Activated CD8-positive, alpha-beta memory T cell treated with anti-CD3 and anti-CD28 coated beads for 24 hours (primary cell): Measurements from ENCODE around the gene SPECC1.
A peak's percentile ranks its signal among the peaks of the same experiment; 100 is the strongest.
"Not testable (repeated sequence)": the region's sequence is repeated elsewhere in the genome, so short reads cannot be mapped to it uniquely, and the experiment has no call there.

Experiments used
- DNase-seq: peaks from one replicate; pipeline ENCODE4 v3.0.0-alpha.2; 2020

SPECC1 gene

GRCh38 chr17:20133517-20133916, 124.4 kb downstream of the SPECC1 start:
- no peak for DNase-seq

- DNase-seq = no peak
These were observed 132.2 kb downstream of the SPECC1 start for GRCh38 chr17:20141198-20141972.

- DNase-seq = no peak
These were observed 133.1 kb downstream of the SPECC1 start for GRCh38 chr17:20142268-20142667.

GRCh38 chr17:20143740-20144139, 134.6 kb downstream of the SPECC1 start:
- DNase-seq = no peak

DNA sequence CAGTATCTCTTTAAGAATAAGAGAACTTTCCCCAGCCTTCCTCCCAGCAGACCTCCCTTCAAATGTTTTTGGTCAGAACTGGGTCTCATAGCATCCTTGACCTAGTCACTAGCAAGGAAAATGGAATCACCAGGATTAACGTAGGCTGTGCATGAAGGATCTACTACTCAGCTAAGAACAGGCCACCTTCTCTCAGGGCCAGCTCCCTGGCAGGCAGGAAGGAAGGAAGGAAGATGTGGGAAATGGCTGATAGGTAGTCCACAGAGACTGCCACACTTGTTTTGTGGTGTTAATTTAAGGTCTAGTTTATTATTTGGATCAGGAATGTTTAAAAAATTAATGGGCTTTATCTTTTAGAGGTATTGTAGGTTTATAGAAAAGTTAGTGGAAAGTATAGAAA, 136.4 kb downstream of the SPECC1 start:
- DNase-seq = no peak

DNA sequence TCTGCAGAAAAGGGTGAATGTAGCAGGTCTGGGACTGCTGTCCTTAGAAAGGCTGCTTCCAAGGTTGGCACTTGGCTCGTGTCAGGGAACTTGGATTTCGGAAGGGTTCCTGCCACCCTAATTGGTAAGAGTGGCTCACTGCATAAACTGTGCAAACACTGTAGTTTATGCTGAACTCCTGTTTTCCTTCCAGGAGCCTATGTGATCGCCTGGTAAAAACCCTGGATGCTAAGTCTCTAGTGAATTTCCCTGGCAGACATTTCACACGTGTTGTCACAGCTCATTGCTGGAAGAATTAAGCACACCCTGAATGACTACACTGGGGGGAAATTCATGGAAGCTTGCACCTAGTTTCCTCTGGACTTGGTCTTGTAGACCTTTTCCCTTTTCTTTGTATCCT, 140.1 kb downstream of the SPECC1 start:
- DNase-seq = no peak

- no peak for DNase-seq
These were observed 142.0 kb downstream of the SPECC1 start for GRCh38 chr17:20151174-20151573.

- no peak for DNase-seq
These were observed 144.1 kb downstream of the SPECC1 start for GRCh38 chr17:20153231-20153630.

DNA sequence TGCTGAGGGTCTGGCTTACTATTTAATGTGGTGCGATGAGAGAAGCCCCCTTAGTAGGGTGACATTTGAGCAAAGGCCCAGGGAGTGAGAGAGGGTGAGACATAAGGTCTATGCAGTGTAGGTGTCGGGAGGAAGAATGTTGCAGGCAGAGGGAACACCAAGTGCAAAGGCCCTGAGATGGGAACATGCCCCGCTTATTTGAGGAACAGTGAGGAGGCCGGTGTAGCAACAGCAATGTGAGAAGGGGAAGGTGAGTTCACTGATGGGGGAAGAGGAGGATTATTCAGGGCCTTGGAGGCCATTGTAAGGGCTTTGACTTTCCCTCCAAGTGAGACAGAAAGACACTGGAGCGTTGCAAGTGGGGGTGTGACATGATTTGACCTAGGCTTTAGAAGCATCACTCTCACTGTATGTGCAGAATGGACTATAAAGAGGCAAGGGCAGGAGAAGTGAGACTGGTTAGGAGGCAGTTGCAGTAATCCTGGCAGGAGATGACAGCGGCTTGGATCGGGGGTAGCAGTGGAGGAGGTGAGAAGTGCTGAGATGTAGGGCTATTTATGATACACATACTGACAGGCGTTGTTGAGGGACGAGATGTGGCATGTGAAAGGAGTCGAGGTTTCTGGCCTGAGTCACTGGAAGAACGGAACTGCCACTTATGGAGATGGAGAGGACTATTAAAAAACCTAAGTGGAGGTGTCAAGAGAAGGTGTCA, 145.3 kb downstream of the SPECC1 start:
- DNase-seq = no peak

DNA sequence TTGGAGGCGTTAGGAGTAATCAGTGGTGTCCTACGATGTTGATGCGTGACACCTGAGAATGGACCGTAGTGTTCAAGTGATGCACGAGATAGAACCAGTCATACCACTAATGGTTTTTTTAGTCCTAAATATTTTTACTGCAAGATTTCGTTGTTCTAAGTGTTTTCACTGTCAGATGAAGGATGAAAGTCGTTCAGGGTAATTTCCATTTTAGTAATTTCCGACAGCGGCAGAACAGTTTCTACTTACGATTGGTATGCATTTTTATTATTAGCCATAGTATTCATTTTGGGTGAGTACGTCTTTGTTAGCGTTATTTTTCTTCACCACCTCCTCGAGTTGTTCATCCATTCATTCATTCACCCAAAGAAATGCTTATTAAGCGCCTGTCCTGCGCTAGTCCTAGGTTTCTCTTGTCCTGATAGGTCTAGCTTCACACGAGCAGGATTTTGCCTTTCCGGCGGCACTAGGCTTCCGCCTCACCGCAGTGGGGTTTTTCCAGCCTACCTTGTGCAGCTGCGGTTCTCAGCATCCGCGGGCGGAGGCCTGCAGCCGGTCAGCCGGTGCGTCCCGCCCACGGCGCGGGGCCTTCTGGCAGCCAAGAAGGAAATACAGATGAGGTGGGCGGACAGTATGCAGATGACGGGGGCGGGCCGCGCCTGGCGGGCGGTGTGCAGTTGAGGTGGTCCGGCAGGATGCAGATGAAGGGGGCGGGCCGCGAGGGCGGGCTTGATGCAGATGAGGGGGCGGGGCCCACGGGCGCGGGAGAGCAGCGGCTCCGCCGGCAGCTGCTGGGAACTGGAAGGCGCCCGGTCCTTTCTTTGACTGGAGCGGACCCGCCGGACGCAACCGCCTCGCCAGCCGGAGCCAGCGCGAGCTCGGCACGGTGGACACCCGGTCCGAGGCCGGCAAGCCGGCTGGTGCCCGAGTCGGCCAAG, 146.4 kb downstream of the SPECC1 start:
- peak; percentile 96 for DNase-seq

- no peak for DNase-seq
These were observed 147.2 kb downstream of the SPECC1 start for GRCh38 chr17:20156196-20157000.

DNA sequence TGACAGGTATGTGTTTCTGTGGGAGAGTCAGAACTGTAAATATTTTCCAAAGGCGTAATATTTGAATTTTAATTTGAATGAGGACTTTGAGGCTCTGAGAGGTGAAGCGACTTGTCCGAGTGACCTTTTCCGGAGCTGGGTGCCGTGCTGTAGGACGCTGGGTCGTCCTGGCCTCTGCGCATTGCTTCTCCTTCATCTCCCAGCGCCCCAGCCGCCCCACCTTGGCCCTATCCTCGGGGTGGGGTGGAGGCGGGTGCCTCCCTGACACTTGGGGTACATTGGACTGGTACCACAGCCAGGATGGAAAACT, 147.8 kb downstream of the SPECC1 start:
- no peak for DNase-seq

DNA sequence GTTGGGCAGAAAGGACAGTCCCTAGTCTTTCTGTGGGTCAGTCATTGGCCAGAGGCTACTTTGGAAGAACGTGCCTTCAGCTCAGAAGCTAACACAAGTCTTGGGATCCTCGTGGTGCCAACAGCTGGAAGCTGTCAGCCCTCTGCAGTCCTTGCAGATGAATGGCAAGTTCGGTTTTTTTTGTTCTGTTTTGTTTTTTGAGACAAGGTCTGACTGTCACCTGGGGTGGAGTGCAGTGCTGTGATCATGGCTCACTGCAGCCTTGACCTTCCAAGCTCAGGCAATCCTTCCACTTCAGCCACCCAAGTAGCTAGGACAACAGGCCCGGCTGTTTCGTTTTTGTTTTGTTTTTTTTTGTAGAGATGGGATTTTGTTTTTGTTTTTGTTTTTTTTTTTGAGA, 149.4 kb downstream of the SPECC1 start:
- DNase-seq = no peak

- no peak for DNase-seq
These were observed 150.4 kb downstream of the SPECC1 start for GRCh38 chr17:20159406-20160069.

- not testable (repeated sequence) for DNase-seq
These were observed 156.4 kb downstream of the SPECC1 start for GRCh38 chr17:20165516-20165915.

- no peak for DNase-seq
These were observed 160.9 kb downstream of the SPECC1 start for GRCh38 chr17:20170085-20170484.

DNA sequence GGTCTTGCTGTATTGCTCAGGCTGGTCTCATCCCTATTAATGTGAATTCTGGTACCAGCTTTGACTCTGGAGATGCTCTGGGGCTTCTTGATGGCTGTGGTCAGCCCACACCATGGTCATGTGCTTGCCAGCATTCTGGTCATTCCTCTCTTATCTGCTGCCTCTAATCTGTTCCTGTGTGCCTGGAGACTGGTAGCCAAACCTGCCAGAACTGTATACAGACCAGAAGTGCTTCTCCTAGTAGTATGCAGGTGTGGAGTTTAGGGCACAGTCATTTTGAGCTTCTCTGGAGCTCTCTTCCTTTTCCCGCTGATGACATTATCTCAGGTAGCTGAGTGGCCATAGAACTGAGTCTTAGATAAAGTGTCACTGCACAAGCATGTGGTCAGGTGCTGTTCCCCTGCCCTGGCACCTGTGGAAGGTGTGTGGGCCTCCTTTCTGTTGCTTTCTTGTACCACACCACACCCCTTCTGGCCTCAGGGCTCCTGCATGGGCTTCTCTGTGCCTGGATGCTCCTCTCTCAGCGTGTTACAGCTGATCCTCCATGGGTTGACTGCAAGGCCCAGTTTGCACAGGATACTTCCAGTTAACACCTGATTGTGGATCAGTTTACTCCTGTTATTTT, 162.7 kb downstream of the SPECC1 start:
- DNase-seq = no peak

GRCh38 chr17:20172376-20172775, 163.2 kb downstream of the SPECC1 start:
- no peak for DNase-seq

- DNase-seq = no peak
These were observed 163.9 kb downstream of the SPECC1 start for GRCh38 chr17:20173091-20173490.

- no peak for DNase-seq
These were observed 165.6 kb downstream of the SPECC1 start for GRCh38 chr17:20174588-20175265.

GRCh38 chr17:20179041-20179440, 169.9 kb downstream of the SPECC1 start:
- no peak for DNase-seq
